Liver (tissue), 2 donors: Measurements from ENCODE around the gene ATXN1.

Experiments used
- YY1 ChIP-seq: IDR thresholded peaks from 2 replicates; pipeline ENCODE4 v1.6.1; 2016; ENCODE audit warnings: antibody characterized with exemption, mild to moderate bottlenecking
- TF ChIP-seq, protein P1 (sequence below): fragments of 150-350 bp; IDR thresholded peaks from 2 replicates; pipeline ENCODE4 v1.5.1; 2017; ENCODE audit warnings: improper control_type of control experiment, low read depth, low read length; ENCODE audit not compliant: missing input control
- donor health status: healthy.

DNA sequence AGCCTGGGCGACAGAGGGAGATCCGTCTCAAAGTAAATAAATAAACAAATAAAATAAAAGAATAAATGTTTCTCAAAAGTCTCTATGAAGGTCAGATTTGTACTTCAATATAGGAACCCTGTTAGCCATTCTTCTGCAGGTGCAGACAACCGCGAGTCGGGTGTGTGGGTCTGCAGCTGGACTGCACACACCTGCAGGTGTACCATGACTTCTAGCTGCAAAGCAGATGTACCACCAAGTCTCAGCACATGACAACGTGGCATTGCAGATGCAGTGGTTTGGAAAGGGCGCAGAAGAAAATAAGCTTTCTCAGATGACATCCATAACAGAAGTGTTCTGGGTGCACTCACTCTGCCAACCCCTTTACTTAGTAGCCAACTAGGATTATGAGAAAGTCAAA lies 239.7 kb downstream of the ATXN1 start:
- TF ChIP-seq, protein P1, sequence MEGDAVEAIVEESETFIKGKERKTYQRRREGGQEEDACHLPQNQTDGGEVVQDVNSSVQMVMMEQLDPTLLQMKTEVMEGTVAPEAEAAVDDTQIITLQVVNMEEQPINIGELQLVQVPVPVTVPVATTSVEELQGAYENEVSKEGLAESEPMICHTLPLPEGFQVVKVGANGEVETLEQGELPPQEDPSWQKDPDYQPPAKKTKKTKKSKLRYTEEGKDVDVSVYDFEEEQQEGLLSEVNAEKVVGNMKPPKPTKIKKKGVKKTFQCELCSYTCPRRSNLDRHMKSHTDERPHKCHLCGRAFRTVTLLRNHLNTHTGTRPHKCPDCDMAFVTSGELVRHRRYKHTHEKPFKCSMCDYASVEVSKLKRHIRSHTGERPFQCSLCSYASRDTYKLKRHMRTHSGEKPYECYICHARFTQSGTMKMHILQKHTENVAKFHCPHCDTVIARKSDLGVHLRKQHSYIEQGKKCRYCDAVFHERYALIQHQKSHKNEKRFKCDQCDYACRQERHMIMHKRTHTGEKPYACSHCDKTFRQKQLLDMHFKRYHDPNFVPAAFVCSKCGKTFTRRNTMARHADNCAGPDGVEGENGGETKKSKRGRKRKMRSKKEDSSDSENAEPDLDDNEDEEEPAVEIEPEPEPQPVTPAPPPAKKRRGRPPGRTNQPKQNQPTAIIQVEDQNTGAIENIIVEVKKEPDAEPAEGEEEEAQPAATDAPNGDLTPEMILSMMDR, result no peak
- TF ChIP-seq YY1, result no peak
